ENCODE results near the gene ACAP1.

ACAP1 gene

DNA sequence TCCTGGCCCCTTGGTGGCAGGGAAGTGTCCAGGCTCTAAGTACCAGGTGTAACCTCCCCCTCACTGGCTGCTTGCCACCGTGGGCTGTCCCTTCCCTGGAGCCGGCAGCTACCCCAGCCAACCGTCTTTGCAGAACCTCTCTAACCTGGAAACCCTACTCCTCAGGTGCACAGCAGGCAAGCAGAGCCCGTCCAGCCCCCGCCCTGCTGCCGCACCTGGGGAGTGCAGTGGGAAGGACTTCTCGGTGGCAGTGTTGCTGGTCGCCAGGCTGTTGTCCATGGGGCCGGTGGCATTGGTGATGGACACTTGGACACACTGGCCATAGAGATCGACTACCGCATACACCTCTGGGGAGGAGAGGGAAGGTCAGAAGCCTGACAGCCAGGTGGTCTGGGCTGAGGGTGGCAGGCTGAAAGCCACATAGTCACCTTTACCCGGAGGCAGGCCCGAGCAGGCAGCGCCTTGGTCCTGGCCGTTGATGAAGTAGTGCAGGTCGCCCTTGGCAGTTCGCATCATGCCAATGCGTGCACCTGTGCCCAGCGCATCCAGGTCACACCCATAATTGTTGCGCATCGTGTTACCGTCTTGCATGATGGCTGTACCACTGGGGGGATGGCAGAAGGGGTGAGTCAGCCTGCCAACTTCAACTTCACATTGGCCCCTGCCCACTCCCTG is 13.7 kb upstream of the ACAP1 start:
- Histone ChIP-seq H3K4me2 (no peak overlapping the region), H3K4me3 (no peak overlapping the region), H3K36me3 (peaks cover 91% of the 10 kb centered on the region), H3K4me1 (peaks cover 2% of the 10 kb centered on the region; the same call in 1 of the 2 replicates), H3K27me3 (no peaks in the 10 kb centered on the region), H3K9me3 (no peaks in the 10 kb centered on the region), H3K27ac (no peak overlapping the region), H4K20me1 (peaks cover 10% of the 10 kb centered on the region; the same call in 1 of the 2 replicates), H3K9ac (no peak overlapping the region)
- TF ChIP-seq Cebpa-rat (IDR thresholded peaks at IDR 0.05): no peak

DNA sequence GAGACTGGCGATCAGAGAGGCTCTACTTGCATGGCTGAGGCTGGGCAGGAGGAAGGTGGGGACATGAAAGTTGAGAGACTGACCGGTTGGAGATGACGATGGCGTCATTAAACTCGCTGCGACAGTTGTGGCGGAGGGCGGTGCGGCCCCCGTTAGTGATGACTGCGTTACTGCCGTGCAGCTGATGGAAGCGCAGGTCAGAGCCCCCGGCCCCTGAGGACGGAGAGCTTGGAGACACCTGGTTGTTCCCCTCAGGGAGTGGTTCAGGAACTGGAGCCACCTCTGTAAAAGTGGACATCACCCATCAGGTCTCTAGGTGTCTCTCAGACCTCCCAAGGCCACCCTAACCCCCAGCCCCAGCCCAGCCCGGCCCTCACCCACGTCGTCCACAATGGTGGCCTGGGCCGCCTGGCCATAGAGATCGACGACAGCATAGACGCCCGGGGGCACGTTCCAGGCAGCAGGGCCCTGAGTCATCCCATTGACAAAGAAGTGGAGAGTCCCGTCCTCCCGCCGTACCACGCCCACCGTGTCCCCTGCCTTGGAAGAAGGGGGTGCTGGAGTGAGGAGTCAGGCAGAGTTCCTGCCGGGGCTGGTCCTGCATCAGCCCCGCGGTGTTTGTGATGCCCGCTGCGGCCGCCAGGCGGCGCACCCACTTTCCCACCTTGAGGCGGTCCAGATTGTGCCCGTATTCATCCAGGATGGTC is 12.4 kb upstream of the ACAP1 start:
- H3K27me3 ChIP-seq: no peaks in the 10 kb centered on the region
- H3K36me3 ChIP-seq: peaks cover 79% of the 10 kb centered on the region
- no peak overlapping the region for H3K9ac ChIP-seq
- H3K4me3 ChIP-seq: no peak overlapping the region
- TF ChIP-seq Cebpa-rat (IDR thresholded peaks at IDR 0.05): no peak
- no peak overlapping the region for H3K4me2 ChIP-seq
- no peaks in the 10 kb centered on the region for H3K9me3 ChIP-seq
- peaks cover 10% of the 10 kb centered on the region; the same call in 1 of the 2 replicates for H4K20me1 ChIP-seq
- no peak overlapping the region for H3K27ac ChIP-seq
- H3K4me1 ChIP-seq: peaks cover 13% of the 10 kb centered on the region

DNA sequence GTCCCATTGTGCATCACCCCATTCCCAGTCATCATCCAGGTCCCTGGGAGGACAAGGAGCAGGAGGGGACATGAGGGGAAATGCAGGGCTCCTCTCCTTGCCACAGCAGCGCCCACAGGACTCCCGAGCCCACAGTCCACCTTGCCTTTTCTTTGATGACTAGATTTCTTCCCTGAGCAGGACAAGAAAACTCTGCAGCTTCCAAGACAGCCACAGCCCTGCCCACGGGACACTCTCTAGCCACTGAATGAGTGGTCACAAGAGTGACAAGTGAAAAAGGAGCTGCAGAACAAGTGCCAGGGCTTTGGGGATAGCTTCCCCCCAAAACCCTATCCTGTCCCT is 11.9 kb upstream of the ACAP1 start:
- H3K36me3 ChIP-seq: peaks cover 73% of the 10 kb centered on the region
- no peak for TF ChIP-seq Cebpa-rat (IDR thresholded peaks at IDR 0.05)
- no peaks in the 10 kb centered on the region for H3K9me3 ChIP-seq
- peaks cover 13% of the 10 kb centered on the region for H3K4me1 ChIP-seq
- H3K9ac ChIP-seq: no peak overlapping the region
- H3K27me3 ChIP-seq: no peaks in the 10 kb centered on the region
- no peak overlapping the region for H3K4me2 ChIP-seq
- no peak overlapping the region for H3K27ac ChIP-seq
- H3K4me3 ChIP-seq: no peak overlapping the region
- peaks cover 10% of the 10 kb centered on the region; the same call in 1 of the 2 replicates for H4K20me1 ChIP-seq

DNA sequence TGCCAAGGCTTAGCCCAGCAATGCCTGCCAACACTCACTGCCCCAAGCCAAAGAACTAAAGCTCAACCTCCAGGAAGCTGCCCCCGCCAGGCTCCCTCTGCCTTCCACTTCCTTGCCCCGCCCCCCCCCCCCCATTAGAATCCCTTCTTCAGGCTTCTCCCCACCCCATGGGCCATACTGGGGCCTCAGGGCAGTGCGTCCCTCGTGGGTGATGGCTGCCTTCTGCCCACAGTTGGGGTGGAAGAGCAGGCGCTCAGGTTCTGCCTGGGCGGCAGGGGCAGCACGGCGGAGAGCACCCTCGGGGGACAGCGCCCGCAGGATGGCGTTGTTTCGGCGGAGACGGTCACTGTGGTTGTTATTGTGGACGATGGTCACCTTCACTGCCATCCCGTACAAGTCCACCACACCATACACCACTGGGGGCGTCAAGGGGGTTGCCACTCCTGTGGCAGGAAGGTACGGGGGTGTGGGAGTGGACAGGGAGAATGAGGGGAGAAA is 11.2 kb upstream of the ACAP1 start:
- Histone ChIP-seq H3K9me3 (no peaks in the 10 kb centered on the region), H4K20me1 (peaks cover 10% of the 10 kb centered on the region; the same call in 1 of the 2 replicates), H3K4me2 (no peak overlapping the region), H3K27ac (no peak overlapping the region), H3K9ac (no peak overlapping the region), H3K4me1 (peaks cover 13% of the 10 kb centered on the region), H3K36me3 (peaks cover 69% of the 10 kb centered on the region), H3K27me3 (no peaks in the 10 kb centered on the region), H3K4me3 (no peak overlapping the region)
- TF ChIP-seq Cebpa-rat (IDR thresholded peaks at IDR 0.05): no peak

DNA sequence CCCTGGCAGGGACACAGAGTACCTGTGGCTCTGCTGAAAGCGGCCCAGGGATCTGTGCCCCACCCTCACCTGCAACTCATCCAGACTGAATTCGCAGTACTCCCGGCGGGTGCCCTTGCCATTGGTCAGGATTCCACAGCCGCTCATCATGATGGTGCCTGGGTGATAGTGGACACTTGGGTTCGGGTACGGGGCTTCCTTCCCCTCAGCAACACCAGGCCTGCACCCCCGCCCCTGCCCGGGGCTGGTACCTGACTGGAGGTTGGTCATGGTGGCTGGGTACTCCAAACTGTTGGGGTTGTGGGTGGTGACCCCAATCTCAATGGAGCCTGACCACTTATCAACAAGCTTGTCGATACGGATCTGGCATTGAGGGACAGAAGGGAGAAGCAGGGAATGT is 10.1 kb upstream of the ACAP1 start:
- no peak overlapping the region for H3K4me3 ChIP-seq
- peaks cover 58% of the 10 kb centered on the region for H3K36me3 ChIP-seq
- H3K4me2 ChIP-seq: no peak overlapping the region
- H3K9me3 ChIP-seq: no peaks in the 10 kb centered on the region
- peaks cover 22% of the 10 kb centered on the region for H3K4me1 ChIP-seq
- TF ChIP-seq Cebpa-rat (IDR thresholded peaks at IDR 0.05): no peak
- H3K27me3 ChIP-seq: no peaks in the 10 kb centered on the region
- peaks cover 10% of the 10 kb centered on the region; the same call in 1 of the 2 replicates for H4K20me1 ChIP-seq
- peak overlapping the region; percentile 88; the same call in 1 of the 2 replicates for H3K9ac ChIP-seq
- no peak overlapping the region for H3K27ac ChIP-seq

DNA sequence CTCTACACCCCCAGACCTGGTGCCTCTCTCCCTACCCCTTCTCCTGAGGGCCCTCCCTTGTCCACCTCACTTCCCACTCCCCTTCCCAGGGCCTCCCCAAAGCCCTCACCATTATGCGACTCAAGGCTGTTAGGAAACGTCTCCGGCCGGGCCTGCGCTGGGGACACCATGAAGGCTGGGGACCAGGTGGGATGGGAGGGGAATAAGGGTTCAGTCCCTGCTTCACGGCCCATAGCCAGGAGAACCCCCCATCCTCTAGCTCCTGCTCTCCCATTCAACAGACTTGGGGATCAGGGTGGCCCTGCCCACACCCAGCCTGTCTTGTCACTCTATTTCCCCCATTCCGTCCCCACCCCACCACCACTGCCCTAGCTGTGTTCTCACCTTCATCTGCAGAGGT is 9.3 kb upstream of the ACAP1 start:
- peaks cover 49% of the 10 kb centered on the region for H3K36me3 ChIP-seq
- TF ChIP-seq Cebpa-rat (IDR thresholded peaks at IDR 0.05): no peak
- H3K9me3 ChIP-seq: no peaks in the 10 kb centered on the region
- H4K20me1 ChIP-seq: peaks cover 10% of the 10 kb centered on the region; the same call in 1 of the 2 replicates
- peaks cover 31% of the 10 kb centered on the region for H3K4me1 ChIP-seq
- no peak overlapping the region for H3K27ac ChIP-seq
- H3K27me3 ChIP-seq: no peaks in the 10 kb centered on the region
- H3K4me3 ChIP-seq: no peak overlapping the region
- peak overlapping the region; percentile 88; the same call in 1 of the 2 replicates for H3K9ac ChIP-seq
- H3K4me2 ChIP-seq: no peak overlapping the region

DNA sequence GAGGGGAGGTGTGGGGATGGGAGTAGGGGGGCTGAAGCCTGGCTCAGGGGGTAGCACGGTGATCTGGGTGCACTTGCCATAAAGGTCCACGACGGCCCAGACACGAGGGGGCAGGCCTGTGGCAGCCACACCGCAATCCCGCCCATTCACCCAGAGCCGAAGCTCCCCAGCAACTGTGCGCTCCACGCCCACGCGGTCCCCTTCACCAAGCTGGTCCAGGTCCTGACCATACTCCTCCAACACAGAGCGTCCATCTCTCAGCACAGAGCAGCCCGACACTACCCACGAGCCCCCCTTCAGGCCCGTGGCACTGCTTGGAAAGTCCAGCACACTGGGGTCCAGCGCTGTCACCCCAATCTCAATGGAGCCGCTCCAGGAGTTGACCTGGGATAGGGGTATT is 8.8 kb upstream of the ACAP1 start:
- peaks cover 10% of the 10 kb centered on the region; the same call in 1 of the 2 replicates for H4K20me1 ChIP-seq
- peaks cover 35% of the 10 kb centered on the region for H3K4me1 ChIP-seq
- no peak overlapping the region for H3K4me3 ChIP-seq
- peaks cover 45% of the 10 kb centered on the region for H3K36me3 ChIP-seq
- H3K4me2 ChIP-seq: peak overlapping the region; percentile 83; the same call in 1 of the 2 replicates
- H3K9ac ChIP-seq: peak overlapping the region; percentile 88; the same call in 1 of the 2 replicates
- no peak for TF ChIP-seq Cebpa-rat (IDR thresholded peaks at IDR 0.05)
- H3K9me3 ChIP-seq: no peaks in the 10 kb centered on the region
- no peak overlapping the region for H3K27ac ChIP-seq
- no peaks in the 10 kb centered on the region for H3K27me3 ChIP-seq

DNA sequence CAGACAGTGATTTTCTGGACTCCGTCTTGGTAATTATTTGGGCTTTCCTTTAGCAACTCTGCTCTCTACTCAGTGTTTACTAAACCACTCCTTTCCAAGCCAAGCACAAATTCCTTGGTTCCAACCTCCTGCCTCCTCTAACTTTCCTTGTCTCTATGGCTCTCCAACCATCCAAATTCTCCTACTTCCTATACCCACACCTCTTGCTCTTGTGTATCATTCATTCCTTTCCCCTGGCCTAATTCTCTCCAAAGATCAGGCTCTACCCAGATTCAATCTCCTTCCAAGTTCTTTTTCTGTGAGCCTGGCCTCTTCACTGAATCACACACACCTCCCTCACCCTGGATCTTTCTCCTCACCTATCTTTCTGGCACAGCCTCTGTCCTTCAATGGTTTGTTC is 8.3 kb upstream of the ACAP1 start:
- Histone ChIP-seq H3K4me1 (peaks cover 40% of the 10 kb centered on the region), H3K27me3 (no peaks in the 10 kb centered on the region), H3K9ac (peak overlapping the region; percentile 88; the same call in 1 of the 2 replicates), H3K4me2 (peak overlapping the region; percentile 83), H3K27ac (peak overlapping the region; percentile 65; the same call in 1 of the 2 replicates), H3K36me3 (peaks cover 40% of the 10 kb centered on the region), H3K9me3 (no peaks in the 10 kb centered on the region), H3K4me3 (peak overlapping the region; percentile 85; the same call in 1 of the 2 replicates), H4K20me1 (peaks cover 10% of the 10 kb centered on the region; the same call in 1 of the 2 replicates)
- TF ChIP-seq Cebpa-rat (IDR thresholded peaks at IDR 0.05): no peak

DNA sequence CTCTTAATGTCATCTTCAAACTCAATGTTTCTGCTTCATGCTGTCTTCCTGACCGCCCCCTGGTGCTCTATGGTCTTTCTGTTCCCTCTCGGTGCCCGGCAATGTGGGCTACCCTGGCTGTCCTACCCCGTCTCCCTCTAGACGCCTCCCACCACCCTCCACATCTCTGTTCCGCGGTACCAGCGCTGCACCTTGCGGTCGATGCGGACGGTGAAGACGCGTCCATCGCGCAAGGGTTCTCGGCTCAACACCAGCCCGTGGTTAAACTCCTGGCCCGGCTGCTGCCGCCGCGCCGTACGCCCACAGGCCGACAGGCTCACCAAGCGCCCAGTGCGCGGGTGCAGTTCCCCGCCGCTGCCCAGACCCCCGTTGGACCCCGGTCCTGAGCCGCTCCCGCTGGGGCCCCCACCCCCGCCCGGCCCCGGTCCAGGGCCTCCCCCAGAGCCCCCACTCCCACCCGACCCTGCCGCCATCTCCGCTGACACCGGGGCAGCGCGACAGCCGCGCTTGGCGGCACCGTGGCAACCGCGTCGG is 7.4 kb upstream of the ACAP1 start, which contains the start of gene NEURL4:
Gene NEURL4 (minus strand): TSS at position 496 of the 534 bp plus-strand sequence. CDS start 23 bp downstream, at position 473.
- H3K36me3 ChIP-seq: peaks cover 31% of the 10 kb centered on the region
- peak within 1 kb of the TSS; percentile 85 for H3K4me3 ChIP-seq
- H3K9me3 ChIP-seq: no peaks in the 10 kb centered on the region
- H3K4me2 ChIP-seq: peak within 1 kb of the TSS; percentile 85
- H4K20me1 ChIP-seq: peaks cover 8% of the 10 kb centered on the region; the same call in 1 of the 2 replicates
- no peak for TF ChIP-seq Cebpa-rat (IDR thresholded peaks at IDR 0.05)
- H3K9ac ChIP-seq: peak within 1 kb of the TSS; percentile 88
- H3K4me1 ChIP-seq: peaks cover 48% of the 10 kb centered on the region
- H3K27ac ChIP-seq: peak within 1 kb of the TSS; percentile 65
- no peaks in the 10 kb centered on the region for H3K27me3 ChIP-seq
